GM12892 (cell line): ENCODE data around the gene INTS11.

Experiments used
- POLR2A ChIP-seq: IDR thresholded peaks from 2 replicates; pipeline ENCODE4 v1.6.1; 2011; ENCODE audit warnings: low read depth, low read length, control low read depth
- TAF1 ChIP-seq: IDR thresholded peaks from 2 replicates; pipeline ENCODE4 v1.6.1; 2011; ENCODE audit warnings: low read depth, mild to moderate bottlenecking, control low read depth, low read length, borderline replicate concordance

DNA sequence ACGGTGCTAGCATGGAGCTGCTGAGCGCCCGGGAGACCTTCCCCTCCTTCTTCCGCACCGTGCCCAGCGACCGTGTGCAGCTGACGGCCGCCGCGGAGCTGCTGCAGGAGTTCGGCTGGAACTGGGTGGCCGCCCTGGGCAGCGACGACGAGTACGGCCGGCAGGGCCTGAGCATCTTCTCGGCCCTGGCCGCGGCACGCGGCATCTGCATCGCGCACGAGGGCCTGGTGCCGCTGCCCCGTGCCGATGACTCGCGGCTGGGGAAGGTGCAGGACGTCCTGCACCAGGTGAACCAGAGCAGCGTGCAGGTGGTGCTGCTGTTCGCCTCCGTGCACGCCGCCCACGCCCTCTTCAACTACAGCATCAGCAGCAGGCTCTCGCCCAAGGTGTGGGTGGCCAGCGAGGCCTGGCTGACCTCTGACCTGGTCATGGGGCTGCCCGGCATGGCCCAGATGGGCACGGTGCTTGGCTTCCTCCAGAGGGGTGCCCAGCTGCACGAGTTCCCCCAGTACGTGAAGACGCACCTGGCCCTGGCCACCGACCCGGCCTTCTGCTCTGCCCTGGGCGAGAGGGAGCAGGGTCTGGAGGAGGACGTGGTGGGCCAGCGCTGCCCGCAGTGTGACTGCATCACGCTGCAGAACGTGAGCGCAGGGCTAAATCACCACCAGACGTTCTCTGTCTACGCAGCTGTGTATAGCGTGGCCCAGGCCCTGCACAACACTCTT lies 7.7 kb upstream of the INTS11 start:
- no peak for TF ChIP-seq POLR2A
- no peak for TF ChIP-seq TAF1
